Left ventricle myocardium inferior (tissue), 1 donor: ENCODE measurements around the gene HHAT. TPM values are rescaled to one million over a fixed set of nuclear protein-coding genes. Genes with fewer than 3 reads are reported as not detected.

Experiments
- DNase-seq: peaks from one replicate; pipeline ENCODE4 v3.0.0-alpha.2; 2020
- H3K27ac ChIP-seq: fragments of 200-600 bp; replicated peaks from 2 replicates; pipeline ENCODE4 v1.8.0; 2021
- H3K27me3 ChIP-seq: fragments of 200-600 bp; 2 replicates; pipeline ENCODE4 v1.8.0; 2021; ENCODE audit warnings: low read depth
- H3K36me3 ChIP-seq: fragments of 200-600 bp; 2 replicates; pipeline ENCODE4 v1.8.0; 2021
- H3K4me1 ChIP-seq: fragments of 200-600 bp; 2 replicates; pipeline ENCODE4 v1.8.0; 2021
- H3K4me3 ChIP-seq: fragments of 200-600 bp; 2 replicates; pipeline ENCODE4 v1.8.0; 2021; ENCODE audit warnings: mild to moderate bottlenecking, moderate library complexity
- H3K9me3 ChIP-seq: fragments of 200-600 bp; replicated peaks from 2 replicates; pipeline ENCODE4 v1.8.0; 2021
- intact Hi-C: fragments of 100-400 bp; cut with micrococcal nuclease; formaldehyde crosslinking; loops from one replicate; pipeline ENCODE4 v1.11.0; 2022
- total RNA-seq: library from RNA; stranded (reverse); fragmentation: NEBNext Ultra II Directional; extraction: Animal tissue kit (Norgen Biotek cat#: 25700); gene quantifications from one replicate; pipeline ENCODE4 v1.2.1, GENCODE V29; 2021
- TF ChIP-seq, protein P1 (sequence below): fragments of 200-600 bp; IDR thresholded peaks from 2 replicates; pipeline ENCODE4 v1.8.0; 2021; ENCODE audit warnings: antibody characterized with exemption, mild to moderate bottlenecking, borderline replicate concordance
- donor health status: DM: no; HTN: yes; CAD: no; lungs with severe emphysema.

HHAT gene
- total RNA-seq, 1 donor from 2014 or later = 2.1 TPM

DNA sequence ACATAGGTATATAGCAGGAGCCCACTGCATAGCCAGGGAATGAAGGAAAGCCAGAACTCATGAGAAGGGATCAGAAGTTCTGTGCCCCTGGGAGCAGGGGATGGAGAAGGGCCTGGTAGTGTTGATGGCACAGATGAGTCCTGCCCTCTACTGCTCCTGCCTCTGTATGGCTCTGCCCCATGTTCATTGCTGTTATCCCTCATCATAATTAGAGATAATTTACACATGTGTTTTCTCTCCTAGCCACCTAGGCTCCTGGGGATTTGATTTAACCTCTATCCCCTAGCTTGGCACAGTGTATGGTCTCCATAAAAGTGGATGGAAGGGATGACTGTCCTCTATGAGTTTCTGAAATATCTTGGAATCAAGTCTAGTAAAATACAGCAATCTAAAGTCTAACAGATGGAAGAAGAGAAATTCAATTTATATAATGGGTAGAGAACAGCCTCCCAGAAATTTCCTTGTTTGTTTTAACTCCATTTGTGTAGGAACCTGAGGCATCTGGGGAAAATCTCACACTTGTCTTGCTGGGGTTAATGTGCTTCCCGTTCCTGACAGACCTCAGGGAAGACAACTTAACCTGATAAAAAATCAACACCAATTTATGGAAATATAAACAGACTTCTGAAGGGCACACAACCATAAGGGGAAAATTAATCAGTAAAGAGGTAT is 393.8 kb downstream of the HHAT start:
- Histone ChIP-seq H3K4me3 (no peak overlapping the region), H3K36me3 (no peaks in the 10 kb centered on the region), H3K27me3 (peaks cover 17% of the 10 kb centered on the region), H3K27ac (no peak overlapping the region), H3K4me1 (no peaks in the 10 kb centered on the region), H3K9me3 (no peaks in the 10 kb centered on the region)
- DNase-seq = no peak
- intact Hi-C loops = no loop called here
- TF ChIP-seq, protein P1, sequence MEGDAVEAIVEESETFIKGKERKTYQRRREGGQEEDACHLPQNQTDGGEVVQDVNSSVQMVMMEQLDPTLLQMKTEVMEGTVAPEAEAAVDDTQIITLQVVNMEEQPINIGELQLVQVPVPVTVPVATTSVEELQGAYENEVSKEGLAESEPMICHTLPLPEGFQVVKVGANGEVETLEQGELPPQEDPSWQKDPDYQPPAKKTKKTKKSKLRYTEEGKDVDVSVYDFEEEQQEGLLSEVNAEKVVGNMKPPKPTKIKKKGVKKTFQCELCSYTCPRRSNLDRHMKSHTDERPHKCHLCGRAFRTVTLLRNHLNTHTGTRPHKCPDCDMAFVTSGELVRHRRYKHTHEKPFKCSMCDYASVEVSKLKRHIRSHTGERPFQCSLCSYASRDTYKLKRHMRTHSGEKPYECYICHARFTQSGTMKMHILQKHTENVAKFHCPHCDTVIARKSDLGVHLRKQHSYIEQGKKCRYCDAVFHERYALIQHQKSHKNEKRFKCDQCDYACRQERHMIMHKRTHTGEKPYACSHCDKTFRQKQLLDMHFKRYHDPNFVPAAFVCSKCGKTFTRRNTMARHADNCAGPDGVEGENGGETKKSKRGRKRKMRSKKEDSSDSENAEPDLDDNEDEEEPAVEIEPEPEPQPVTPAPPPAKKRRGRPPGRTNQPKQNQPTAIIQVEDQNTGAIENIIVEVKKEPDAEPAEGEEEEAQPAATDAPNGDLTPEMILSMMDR = no peak

DNA sequence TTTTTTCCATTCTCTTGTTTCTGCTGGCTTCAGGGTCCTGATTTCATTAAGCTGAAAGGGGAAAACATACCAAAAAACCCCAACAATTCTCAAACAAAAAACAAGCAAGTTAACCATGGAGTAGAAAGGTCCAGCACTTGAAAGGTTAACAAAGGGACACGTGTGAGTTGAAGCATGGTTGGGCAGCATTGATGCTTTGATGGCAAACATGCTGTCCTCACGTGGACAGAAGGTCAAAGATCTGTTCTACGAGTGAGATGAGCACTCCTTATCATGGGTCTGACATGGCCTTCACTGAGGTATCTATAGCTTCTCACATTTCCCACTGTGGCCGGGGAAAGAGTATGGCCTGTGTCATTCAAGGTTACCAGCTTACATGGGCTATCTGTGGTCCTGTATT is 394.9 kb downstream of the HHAT start:
- Histone ChIP-seq H3K27ac (no peak overlapping the region), H3K36me3 (no peaks in the 10 kb centered on the region), H3K27me3 (peaks cover 21% of the 10 kb centered on the region), H3K4me3 (no peak overlapping the region), H3K9me3 (no peaks in the 10 kb centered on the region), H3K4me1 (no peaks in the 10 kb centered on the region)
- TF ChIP-seq, protein P1 = no peak
- DNase-seq = no peak
- intact Hi-C loops = no loop called here

DNA sequence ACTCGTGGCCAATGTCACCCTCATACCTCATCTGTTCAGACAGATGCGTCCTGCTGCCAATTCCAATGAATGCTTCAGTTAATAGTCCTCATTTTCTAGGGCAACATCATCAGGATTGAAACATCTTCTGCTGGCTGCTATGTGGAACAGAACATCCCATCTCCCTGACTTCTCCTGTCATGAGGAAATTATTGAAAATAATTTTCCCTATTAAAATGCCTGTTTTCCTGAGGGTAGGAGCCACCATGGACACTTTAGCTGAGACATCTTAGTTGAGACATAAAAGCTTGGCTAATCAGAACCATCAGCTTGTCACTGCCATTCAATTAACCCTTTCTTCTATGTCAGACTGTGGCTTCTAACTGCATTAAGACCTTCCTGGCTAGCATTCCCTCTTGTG is 396.1 kb downstream of the HHAT start:
- TF ChIP-seq, protein P1 = no peak
- Histone ChIP-seq H3K9me3 (no peaks in the 10 kb centered on the region), H3K27me3 (peaks cover 21% of the 10 kb centered on the region), H3K27ac (no peak overlapping the region), H3K4me1 (no peaks in the 10 kb centered on the region), H3K36me3 (no peaks in the 10 kb centered on the region), H3K4me3 (no peak overlapping the region)
- intact Hi-C loops = no loop called here
- DNase-seq = no peak

Other genes with a start within 250 kb of the HHAT start
- 4.6 TPM for gene SERTAD4, start 96.1 kb upstream of the HHAT start, total RNA-seq